ENCODE data around the gene ZNF469. TPM values are rescaled to one million over a fixed set of nuclear protein-coding genes. Genes with fewer than 3 reads are reported as not detected.

Gene ZNF469
- total RNA-seq, 1 donor from 2014 or later = 1.5 TPM

- Mint-ChIP-seq H3K27ac (no peak overlapping the region), H3K4me1 (ENCODE audit: unreplicated experiment) (no peaks in the 10 kb centered on the region), H3K4me3 (no peak overlapping the region), H3K9me3 (no peaks in the 10 kb centered on the region), H3K36me3 (no peaks in the 10 kb centered on the region), H3K27me3 (peaks cover 7% of the 10 kb centered on the region)
- no peak for DNase-seq (ENCODE audit: extremely low spot score, unreplicated experiment)
- TF ChIP-seq CTCF (conservative IDR thresholded peaks at IDR 0.05) = no peak
Measured at GRCh38 chr16:88369447-88370008, 13.2 kb upstream of the ZNF469 start.

- no peaks in the 10 kb centered on the region for H3K36me3 Mint-ChIP-seq
- H3K27me3 Mint-ChIP-seq = peaks cover 8% of the 10 kb centered on the region
- no peak for TF ChIP-seq CTCF (conservative IDR thresholded peaks at IDR 0.05)
- DNase-seq (ENCODE audit: extremely low spot score, unreplicated experiment) = no peak
- H3K9me3 Mint-ChIP-seq = no peaks in the 10 kb centered on the region
- no peak overlapping the region for H3K4me3 Mint-ChIP-seq
- H3K4me1 Mint-ChIP-seq (ENCODE audit: unreplicated experiment) = no peaks in the 10 kb centered on the region
- H3K27ac Mint-ChIP-seq = no peak overlapping the region
Measured at GRCh38 chr16:88370365-88370764, 12.4 kb upstream of the ZNF469 start.

- Mint-ChIP-seq H3K27me3 (peaks cover 12% of the 10 kb centered on the region), H3K4me3 (no peak overlapping the region), H3K9me3 (no peaks in the 10 kb centered on the region), H3K4me1 (ENCODE audit: unreplicated experiment) (peaks cover 5% of the 10 kb centered on the region), H3K27ac (no peak overlapping the region), H3K36me3 (no peaks in the 10 kb centered on the region)
- no peak for TF ChIP-seq CTCF (conservative IDR thresholded peaks at IDR 0.05)
- no peak for DNase-seq (ENCODE audit: extremely low spot score, unreplicated experiment)
Measured at GRCh38 chr16:88372522-88372921, 10.2 kb upstream of the ZNF469 start.

- H3K27ac Mint-ChIP-seq = no peak overlapping the region
Measured at GRCh38 chr16:88373211-88373610, 9.5 kb upstream of the ZNF469 start.

GRCh38 chr16:88373927-88374492, 8.7 kb upstream of the ZNF469 start:
- H3K4me3 Mint-ChIP-seq = no peak overlapping the region
- H3K4me1 Mint-ChIP-seq (ENCODE audit: unreplicated experiment) = peaks cover 5% of the 10 kb centered on the region
- H3K27ac Mint-ChIP-seq = no peak overlapping the region
- DNase-seq (ENCODE audit: extremely low spot score, unreplicated experiment) = no peak
- no peaks in the 10 kb centered on the region for H3K9me3 Mint-ChIP-seq
- H3K27me3 Mint-ChIP-seq = peaks cover 15% of the 10 kb centered on the region
- no peak for TF ChIP-seq CTCF (conservative IDR thresholded peaks at IDR 0.05)
- no peaks in the 10 kb centered on the region for H3K36me3 Mint-ChIP-seq

More at GRCh38 chr16:88373211-88373610, 9.5 kb upstream of the ZNF469 start:
- Mint-ChIP-seq H3K4me1 (ENCODE audit: unreplicated experiment) (peaks cover 5% of the 10 kb centered on the region), H3K27me3 (peaks cover 15% of the 10 kb centered on the region), H3K36me3 (no peaks in the 10 kb centered on the region), H3K9me3 (no peaks in the 10 kb centered on the region), H3K4me3 (no peak overlapping the region)
- DNase-seq (ENCODE audit: extremely low spot score, unreplicated experiment) = no peak
- TF ChIP-seq CTCF (conservative IDR thresholded peaks at IDR 0.05) = no peak
